Naive thymus-derived CD4-positive, alpha-beta T cell (primary cell): ENCODE data around the gene DOCK4. TPM values are rescaled to one million over a fixed set of nuclear protein-coding genes. Genes with fewer than 3 reads are reported as not detected.
A peak's percentile ranks its signal among the peaks of the same experiment; 100 is the strongest.

Experiments used
- ATAC-seq: fragments of 150-1000 bp; cut with Tn5 transposase; 2 replicates; pipeline ENCODE4 v1.10.0; 2021; ENCODE audit warnings: mild to moderate bottlenecking, moderate library complexity
- CTCF ChIA-PET: fragments of 350-600 bp; sonication (Branson Sonifier 250); formaldehyde crosslinking; loops from one replicate; lab custom pipeline; 2021; ENCODE audit warnings: antibody characterized with exemption; lab: Charles Lee
- POLR2A ChIA-PET: fragments of 350-600 bp; sonication (Branson Sonifier 250); formaldehyde crosslinking; loops from one replicate; lab custom pipeline; 2021; ENCODE audit warnings: antibody characterized with exemption, inconsistent platforms; lab: Charles Lee
- DNase-seq, 9 donors: peaks; one replicate each; pipeline versions ENCODE4 v3.0.0 to v3.0.0-alpha.2; 2020 to 2022; ENCODE audit warnings: mixed read lengths in 1 of 9
- H3K27ac ChIP-seq: one replicate; pipeline ENCODE4 v1.7.0; 2013; ENCODE audit warnings: mild to moderate bottlenecking, low read depth, low read length, moderate library complexity
- H3K27me3 ChIP-seq, 2 donors: one replicate each; pipeline ENCODE4 v1.7.0; 2013; ENCODE audit warnings: low read length in 2 of 2, mild to moderate bottlenecking in 2 of 2, moderate library complexity in 2 of 2; ENCODE audit not compliant: control insufficient read depth in 2 of 2, insufficient read depth in 2 of 2
- H3K36me3 ChIP-seq, 3 experiments: 1 replicate in 2 of 3; 2 replicates in 1 of 3; pipeline ENCODE4 v1.7.0; 2013; ENCODE audit warnings: low read length in 3 of 3, mild to moderate bottlenecking in 3 of 3, moderate library complexity in 1 of 3; ENCODE audit not compliant: insufficient read depth in 3 of 3, control insufficient read depth in 2 of 3
- H3K4me1 ChIP-seq, 2 donors: one replicate each; pipeline ENCODE4 v1.7.0; 2013; ENCODE audit warnings: low read length in 2 of 2, mild to moderate bottlenecking in 2 of 2, moderate library complexity in 1 of 2; ENCODE audit not compliant: control insufficient read depth in 2 of 2, insufficient read depth in 2 of 2
- H3K4me3 ChIP-seq: 2 replicates; pipeline ENCODE4 v1.7.0; 2013; ENCODE audit warnings: mild to moderate bottlenecking, low read length
- H3K9me3 ChIP-seq, 3 experiments: 1 replicate in 2 of 3; 2 replicates in 1 of 3; pipeline ENCODE4 v1.7.0; 2013; ENCODE audit warnings: low read length in 3 of 3; ENCODE audit not compliant: control insufficient read depth in 2 of 3
- H3K27ac Mint-ChIP-seq, 9 donors: one replicate each; pipeline ENCODE4 v1.8.0; 2020 to 2022; ENCODE audit warnings: mixed read lengths in 9 of 9, mild to moderate bottlenecking in 8 of 9, moderate library complexity in 5 of 9, inconsistent platforms in 2 of 9
- H3K27me3 Mint-ChIP-seq, 5 donors: one replicate each; pipeline ENCODE4 v1.8.0; 2021 to 2022; ENCODE audit warnings: mixed read lengths in 5 of 5, mild to moderate bottlenecking in 1 of 5
- H3K36me3 Mint-ChIP-seq, 5 donors: one replicate each; pipeline ENCODE4 v1.8.0; 2020 to 2022; ENCODE audit warnings: mixed read lengths in 5 of 5, mild to moderate bottlenecking in 3 of 5, inconsistent platforms in 1 of 5
- H3K4me1 Mint-ChIP-seq, 7 donors: one replicate each; pipeline ENCODE4 v1.8.0; 2020 to 2022; ENCODE audit warnings: mixed read lengths in 7 of 7, mild to moderate bottlenecking in 3 of 7, inconsistent platforms in 1 of 7
- H3K4me3 Mint-ChIP-seq, 10 donors: one replicate each; pipeline ENCODE4 v1.8.0; 2020 to 2022; ENCODE audit warnings: mild to moderate bottlenecking in 10 of 10, mixed read lengths in 10 of 10, moderate library complexity in 6 of 10, inconsistent platforms in 2 of 10
- H3K9me3 Mint-ChIP-seq, 11 donors: one replicate each; pipeline ENCODE4 v1.8.0; 2020 to 2022; ENCODE audit warnings: mixed read lengths in 11 of 11, mild to moderate bottlenecking in 4 of 11, inconsistent platforms in 1 of 11, moderate library complexity in 1 of 11
- intact Hi-C, 2 donors: fragments of 100-400 bp; cut with micrococcal nuclease; formaldehyde crosslinking; loops; one replicate each; pipeline ENCODE4 v1.15.1; 2023
- polyA plus RNA-seq, 2 donors: library from polyadenylated mRNA; unstranded; fragments of 300-500 nt; fragmentation: Illumina TruSeq; gene quantifications; one replicate each; pipeline ENCODE4 v1.2.3, GENCODE V29; 2021
- total RNA-seq, 6 experiments: library from RNA in 5 of 6; stranded (reverse) in 5 of 6; gene quantifications; 1 replicate in 5 of 6; 2 replicates in 1 of 6; pipeline ENCODE4 v1.2.3 and lab custom pipeline; 2021 to 2026

Gene DOCK4
- total and polyA plus RNA-seq, 7 experiments from 2014 or later, result 0.16 to 3.1 (median 2.2) TPM; not detected in 1

- H3K4me3 Mint-ChIP-seq, result no peak overlapping the region
Measured at GRCh38 chr7:112161253-112162141, 44.7 kb downstream of the DOCK4 start.

GRCh38 chr7:112160771-112161150 is 45.4 kb downstream of the DOCK4 start:
- H3K27me3 Mint-ChIP-seq, result peaks cover 12 to 23% (median 18%) of the 10 kb centered on the region in 5 donors
- Histone ChIP-seq H3K27me3 (no peaks in the 10 kb centered on the region), H3K36me3 (no peaks in the 10 kb centered on the region), H3K27ac (no peak overlapping the region), H3K9me3 (no peaks in the 10 kb centered on the region), H3K4me3 (no peak overlapping the region), H3K4me1 (no peaks in the 10 kb centered on the region)
- POLR2A ChIA-PET, result interaction anchor here (0.9 kb wide), 1 partner anchor 163 kb away, joined by 3 read pairs; no protein-coding TSS in a partner anchor
- intact Hi-C loops, result no loop called here
- CTCF ChIA-PET, result no interaction called here
- no peaks in the 10 kb centered on the region for H3K36me3 Mint-ChIP-seq
- no peak overlapping the region for H3K27ac Mint-ChIP-seq
- no peak for ATAC-seq
- peaks cover 0 to 4% (median 0%) of the 10 kb centered on the region in 7 donors for H3K4me1 Mint-ChIP-seq
- no peak overlapping the region for H3K4me3 Mint-ChIP-seq
- H3K9me3 Mint-ChIP-seq, result no peaks in the 10 kb centered on the region
- no peak for DNase-seq

More at GRCh38 chr7:112161253-112162141, 44.7 kb downstream of the DOCK4 start:
- Histone ChIP-seq H3K4me1 (no peaks in the 10 kb centered on the region), H3K4me3 (no peak overlapping the region), H3K36me3 (no peaks in the 10 kb centered on the region), H3K9me3 (no peaks in the 10 kb centered on the region), H3K27me3 (no peaks in the 10 kb centered on the region), H3K27ac (no peak overlapping the region)
- Mint-ChIP-seq H3K27ac (no peak overlapping the region), H3K9me3 (no peaks in the 10 kb centered on the region), H3K27me3 (peaks cover 6 to 24% (median 13%) of the 10 kb centered on the region in 5 donors), H3K36me3 (no peaks in the 10 kb centered on the region), H3K4me1 (peaks cover 0 to 4% (median 0%) of the 10 kb centered on the region in 7 donors)
- ChIA-PET POLR2A (no interaction called here), CTCF (interaction anchor here (0.7 kb wide), 1 partner anchor 8 kb away, joined by 3 read pairs; no protein-coding TSS in a partner anchor)
- intact Hi-C loops, result no loop called here
- DNase-seq (no peak), ATAC-seq (no peak)

- H3K36me3 Mint-ChIP-seq, result no peaks in the 10 kb centered on the region
- ATAC-seq (no peak), DNase-seq (no peak)
- no peak overlapping the region for H3K27ac Mint-ChIP-seq
- ChIA-PET POLR2A (interaction anchor here (0.9 kb wide), 1 partner anchor 163 kb away, joined by 3 read pairs; no protein-coding TSS in a partner anchor), CTCF (no interaction called here)
- H3K27me3 Mint-ChIP-seq, result peaks cover 14 to 23% (median 18%) of the 10 kb centered on the region in 5 donors
- Histone ChIP-seq H3K27ac (no peak overlapping the region), H3K36me3 (no peaks in the 10 kb centered on the region), H3K4me3 (no peak overlapping the region), H3K4me1 (no peaks in the 10 kb centered on the region), H3K27me3 (no peaks in the 10 kb centered on the region), H3K9me3 (no peaks in the 10 kb centered on the region)
- no peaks in the 10 kb centered on the region for H3K9me3 Mint-ChIP-seq
- H3K4me1 Mint-ChIP-seq, result peaks cover 0 to 4% (median 0%) of the 10 kb centered on the region in 7 donors
- intact Hi-C loops, result no loop called here
- H3K4me3 Mint-ChIP-seq, result no peak overlapping the region
Measured at GRCh38 chr7:112160130-112160770, 45.9 kb downstream of the DOCK4 start.

- Mint-ChIP-seq H3K27ac (no peak overlapping the region), H3K27me3 (peaks cover 14 to 27% (median 18%) of the 10 kb centered on the region in 5 donors), H3K9me3 (no peaks in the 10 kb centered on the region), H3K4me1 (peaks cover 0 to 4% (median 0%) of the 10 kb centered on the region in 7 donors), H3K36me3 (no peaks in the 10 kb centered on the region), H3K4me3 (no peak overlapping the region)
- no peak overlapping the region for H3K27ac ChIP-seq
- H3K4me3 ChIP-seq, result no peak overlapping the region
- POLR2A ChIA-PET, result no interaction called here
- no peaks in the 10 kb centered on the region for H3K4me1 ChIP-seq
- CTCF ChIA-PET, result no interaction called here
- no peaks in the 10 kb centered on the region for H3K36me3 ChIP-seq
- intact Hi-C loops, result no loop called here
- no peaks in the 10 kb centered on the region for H3K9me3 ChIP-seq
- DNase-seq (no peak), ATAC-seq (peak; percentile 63)
- H3K27me3 ChIP-seq, result no peaks in the 10 kb centered on the region
Measured at GRCh38 chr7:112159351-112159750, 46.8 kb downstream of the DOCK4 start.

- ChIA-PET CTCF (no interaction called here), POLR2A (no interaction called here)
- Mint-ChIP-seq H3K9me3 (no peaks in the 10 kb centered on the region), H3K4me3 (no peak overlapping the region), H3K36me3 (no peaks in the 10 kb centered on the region), H3K27me3 (peaks cover 11 to 26% (median 18%) of the 10 kb centered on the region in 5 donors), H3K4me1 (peaks cover 0 to 4% (median 0%) of the 10 kb centered on the region in 7 donors), H3K27ac (no peak overlapping the region)
- DNase-seq (no peak), ATAC-seq (peak; percentile 27)
- H3K4me1 ChIP-seq, result no peaks in the 10 kb centered on the region
- no peak overlapping the region for H3K27ac ChIP-seq
- no peaks in the 10 kb centered on the region for H3K36me3 ChIP-seq
- H3K9me3 ChIP-seq, result no peaks in the 10 kb centered on the region
- no peak overlapping the region for H3K4me3 ChIP-seq
- intact Hi-C loops, result no loop called here
- H3K27me3 ChIP-seq, result no peaks in the 10 kb centered on the region
Measured at GRCh38 chr7:112157072-112157471, 49.1 kb downstream of the DOCK4 start.

GRCh38 chr7:112156412-112156811 is 49.8 kb downstream of the DOCK4 start:
- DNase-seq (no peak), ATAC-seq (no peak)
- H3K9me3 Mint-ChIP-seq, result no peaks in the 10 kb centered on the region
- no peak overlapping the region for H3K4me3 ChIP-seq
- no peak overlapping the region for H3K27ac ChIP-seq
- no peaks in the 10 kb centered on the region for H3K9me3 ChIP-seq
- no peaks in the 10 kb centered on the region for H3K36me3 Mint-ChIP-seq
- peaks cover 11 to 29% (median 23%) of the 10 kb centered on the region in 5 donors for H3K27me3 Mint-ChIP-seq
- ChIA-PET CTCF (no interaction called here), POLR2A (no interaction called here)
- no peaks in the 10 kb centered on the region for H3K4me1 ChIP-seq
- peaks cover 0 to 2% of the 10 kb centered on the region in 2 donors for H3K27me3 ChIP-seq
- intact Hi-C loops, result no loop called here
- no peak overlapping the region for H3K4me3 Mint-ChIP-seq
- no peak overlapping the region for H3K27ac Mint-ChIP-seq
- H3K4me1 Mint-ChIP-seq, result peaks cover 0 to 4% (median 0%) of the 10 kb centered on the region in 7 donors
- H3K36me3 ChIP-seq, result no peaks in the 10 kb centered on the region
